T-helper 1 cell treated with Interleukin-12 subunit alpha and Interleukin-12 subunit beta and Interleukin-4 antibody, amounts not matched to agents 30 ng/mL and 1 ng/mL, for 36 hours (primary cell): ENCODE results near the gene CPS1. TPM values are rescaled to one million over a fixed set of nuclear protein-coding genes. Genes with fewer than 3 reads are reported as not detected.

ENCODE experiments used
- intact Hi-C: fragments of 100-400 bp; cut with micrococcal nuclease; formaldehyde crosslinking; loops from one replicate; pipeline ENCODE4 v1.15.1; 2024
- total RNA-seq: library from RNA; stranded (reverse); gene quantifications from 2 replicates; pipeline ENCODE4 v1.2.3, GENCODE V29; 2022

CPS1 gene
- total RNA-seq, 1 donor from 2014 or later = 0.61 TPM

DNA sequence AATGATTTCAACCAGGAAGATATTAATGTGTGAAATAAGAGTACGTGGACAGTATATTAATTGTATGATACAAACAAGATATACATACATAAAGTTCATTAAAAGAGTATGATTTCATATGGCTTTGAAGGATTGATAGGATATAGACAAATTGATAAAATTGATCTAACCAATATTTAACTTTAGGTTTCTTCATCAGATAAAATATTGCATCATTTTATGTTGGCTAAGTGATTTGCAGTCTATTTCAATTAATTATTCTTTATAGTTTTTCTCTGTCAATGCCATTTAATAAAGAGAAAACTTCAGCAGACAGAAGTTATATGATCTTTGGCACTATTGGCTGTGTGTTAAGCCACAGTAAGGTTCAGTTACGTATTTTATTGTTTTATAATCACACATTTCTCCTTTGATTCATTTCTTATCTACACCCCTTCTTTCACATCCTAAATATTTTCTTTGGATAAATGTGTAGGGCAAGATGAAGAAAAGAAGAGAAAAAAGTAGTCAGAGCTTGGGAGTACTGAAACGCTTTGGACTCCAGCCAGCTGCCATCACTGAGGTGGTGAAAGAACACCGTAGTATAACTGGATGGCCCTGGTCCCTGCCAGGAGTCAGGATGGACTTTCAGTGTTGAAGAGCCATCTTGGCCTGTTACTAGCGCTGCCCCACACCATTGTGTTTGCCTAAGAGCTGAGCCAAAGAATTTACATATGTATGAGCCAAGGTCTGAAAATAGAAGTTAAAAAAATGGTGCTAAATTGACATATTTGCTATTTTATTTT is 9.8 kb upstream of the CPS1 start:
- intact Hi-C loops = no loop called here

DNA sequence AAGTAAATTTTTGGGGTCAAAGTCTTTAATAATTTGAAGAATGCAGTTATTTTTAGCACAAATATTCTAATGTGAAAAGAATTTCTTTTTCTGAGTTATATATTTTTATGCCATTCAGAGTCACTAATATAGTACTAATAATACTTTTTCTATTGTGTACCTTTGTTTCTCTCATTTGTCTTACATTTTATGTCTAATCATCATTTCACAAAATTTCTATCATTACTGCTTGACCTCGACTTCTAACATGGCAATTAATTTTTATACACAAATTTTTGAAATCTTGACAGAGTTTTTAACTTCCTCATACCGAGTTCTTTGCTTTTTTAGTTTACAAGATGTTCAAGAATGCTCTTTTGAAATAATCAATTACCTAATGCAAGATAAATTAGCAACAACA is 8.4 kb upstream of the CPS1 start:
- intact Hi-C loops = no loop called here

DNA sequence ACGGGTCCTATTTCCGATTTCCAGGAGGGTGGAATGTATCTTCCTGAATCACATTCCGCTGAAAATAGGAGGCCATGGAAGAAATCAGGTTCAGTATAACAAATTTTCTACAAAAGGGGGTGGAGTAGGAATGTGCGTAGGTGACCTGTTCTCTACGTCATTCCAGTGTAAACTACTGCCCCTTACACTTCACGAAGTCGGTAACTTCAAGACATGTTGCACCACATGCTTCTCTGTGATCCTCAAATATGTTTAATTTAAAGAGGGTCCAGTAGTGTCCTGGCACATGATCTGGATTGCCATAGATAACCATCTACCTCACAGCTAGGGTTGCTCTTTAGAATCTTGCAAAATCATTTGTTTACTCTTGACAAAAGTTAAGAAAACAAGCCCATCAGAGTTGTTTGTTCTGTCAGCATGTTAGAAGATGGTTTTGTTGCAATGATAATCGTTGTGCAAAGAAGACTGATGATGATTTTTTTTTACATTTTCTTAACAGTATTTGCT is 7.5 kb upstream of the CPS1 start:
- intact Hi-C loops = no loop called here

DNA sequence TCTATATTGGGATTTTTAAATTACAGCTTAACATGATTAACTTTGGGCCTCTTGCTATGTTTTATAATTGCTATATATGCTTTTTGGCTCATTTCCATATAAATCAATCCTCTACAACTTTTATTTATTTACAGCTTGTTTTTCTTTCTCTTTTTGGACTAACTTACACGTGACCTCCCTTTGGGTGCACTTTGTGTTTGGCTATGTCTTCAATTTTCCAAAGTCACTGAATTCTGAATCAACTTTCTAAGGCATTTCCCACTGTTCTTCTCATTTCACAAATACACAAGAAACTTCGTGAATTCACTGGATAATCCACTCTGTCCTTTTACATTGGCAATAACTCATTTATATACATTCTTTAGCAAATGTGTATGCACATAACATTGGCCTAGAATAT is 5.4 kb upstream of the CPS1 start:
- intact Hi-C loops = no loop called here

DNA sequence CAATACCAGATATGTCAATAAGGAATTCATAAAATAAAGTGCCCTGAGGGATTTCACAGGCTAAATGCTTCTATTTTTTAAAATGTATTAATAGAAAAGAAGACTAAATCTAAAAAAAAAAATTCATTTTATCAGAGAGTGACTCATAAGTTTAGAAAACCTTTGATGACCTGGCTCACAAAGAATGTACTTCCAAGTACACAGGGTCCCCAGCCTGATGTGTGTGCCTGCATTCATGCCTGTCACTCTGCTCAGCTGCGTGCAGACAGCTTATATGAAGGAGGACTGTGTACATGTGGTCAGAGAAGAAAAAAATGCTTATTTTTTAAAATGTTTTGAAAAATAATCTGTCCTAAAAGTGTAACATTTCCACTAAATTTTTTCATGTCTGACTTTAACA is 3.0 kb upstream of the CPS1 start:
- intact Hi-C loops = no loop called here

DNA sequence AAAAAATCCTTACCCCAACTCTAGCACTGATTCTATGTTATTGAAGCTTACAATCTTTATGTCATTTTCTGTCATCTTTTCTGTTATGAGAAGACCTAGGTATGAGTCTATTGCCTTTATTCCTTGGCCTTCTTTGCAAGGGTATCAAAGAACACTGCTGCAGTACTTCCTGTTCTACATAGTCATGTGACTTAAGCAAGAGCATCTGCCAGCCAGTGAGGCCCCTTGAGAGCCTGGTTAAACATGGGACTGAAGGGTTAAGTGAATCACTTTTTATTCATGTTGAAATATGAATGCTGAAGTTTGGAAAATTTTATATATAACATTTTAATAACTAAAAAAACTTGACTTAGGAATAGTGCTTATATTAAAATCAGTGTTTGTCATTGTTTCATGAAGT is 844 bp upstream of the CPS1 start:
- intact Hi-C loops = no loop called here

DNA sequence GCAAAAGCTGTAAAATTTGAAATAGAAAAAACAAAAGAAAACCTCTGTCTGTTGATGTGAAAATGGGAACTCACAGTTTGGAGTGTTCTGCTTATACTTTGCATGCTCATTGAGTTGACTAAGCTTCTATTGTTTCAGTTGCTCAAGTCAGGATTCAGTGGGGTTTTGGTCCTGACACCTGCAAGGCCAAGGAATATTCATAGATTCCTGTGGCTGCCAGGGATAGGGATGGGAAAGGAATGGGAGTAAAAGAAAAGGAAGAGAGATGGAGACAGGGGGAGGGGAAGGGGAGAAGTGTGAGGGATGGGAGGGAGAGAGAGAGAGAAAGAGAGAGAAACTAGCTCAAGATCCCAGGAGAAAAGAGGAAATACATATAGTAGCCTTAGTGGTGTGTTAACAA is 1.3 kb downstream of the CPS1 start:
- intact Hi-C loops = no loop called here

DNA sequence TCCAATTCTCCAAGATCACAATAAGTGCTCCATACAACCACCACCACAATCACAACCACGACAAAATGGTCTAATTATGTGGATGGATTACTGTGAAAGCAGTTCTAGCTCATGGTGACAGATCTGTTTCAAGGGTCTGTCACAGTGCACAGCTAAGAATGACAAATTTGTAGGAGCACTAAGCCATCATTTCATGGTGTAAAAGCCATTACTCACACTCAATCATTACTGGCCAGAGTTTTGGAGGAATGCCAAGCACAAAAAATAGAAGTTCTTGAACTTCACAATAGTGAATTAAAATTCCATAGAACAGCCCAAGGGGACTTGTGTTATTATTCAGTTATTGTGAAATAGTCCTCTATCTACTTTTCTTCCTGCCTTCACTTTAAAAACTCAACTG is 2.3 kb downstream of the CPS1 start:
- intact Hi-C loops = no loop called here

DNA sequence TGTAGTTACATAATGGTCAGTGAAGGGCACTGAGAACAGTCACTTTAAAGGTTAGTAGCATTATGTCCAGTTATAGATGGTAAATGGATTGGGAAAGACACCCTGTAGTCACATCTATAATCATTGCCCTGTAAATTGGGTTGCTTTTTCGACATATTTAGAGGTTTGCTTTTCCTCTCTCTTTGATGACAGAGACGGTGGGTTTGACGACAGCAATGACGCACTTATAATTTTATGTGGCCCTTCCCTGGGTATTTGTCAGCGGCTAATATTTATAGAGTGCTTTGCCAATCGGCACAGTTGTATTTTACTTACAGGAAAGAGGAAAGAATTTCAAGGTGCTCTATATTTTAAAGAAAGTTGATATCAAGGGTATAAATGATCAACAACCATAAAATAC is 2.8 kb downstream of the CPS1 start:
- intact Hi-C loops = no loop called here

DNA sequence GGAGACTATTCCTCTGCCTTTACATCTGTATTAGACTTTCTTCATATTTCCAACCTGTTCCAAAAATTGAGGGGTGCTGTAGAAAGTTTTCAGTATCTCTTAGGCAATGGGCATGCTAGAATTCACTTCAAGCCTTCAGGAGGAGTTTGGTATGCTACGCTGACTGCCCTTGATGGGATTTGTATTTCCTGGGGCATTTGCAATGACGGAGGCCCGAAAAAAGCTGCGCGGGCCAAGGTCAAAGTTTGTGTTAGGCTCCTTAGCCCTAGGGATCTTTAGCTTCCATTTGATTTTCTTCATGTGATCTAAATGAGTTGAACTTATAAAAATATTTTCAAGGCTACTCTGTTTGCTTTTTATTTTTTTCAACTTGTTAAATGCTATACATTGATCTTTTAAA is 5.1 kb downstream of the CPS1 start:
- intact Hi-C loops = no loop called here

DNA sequence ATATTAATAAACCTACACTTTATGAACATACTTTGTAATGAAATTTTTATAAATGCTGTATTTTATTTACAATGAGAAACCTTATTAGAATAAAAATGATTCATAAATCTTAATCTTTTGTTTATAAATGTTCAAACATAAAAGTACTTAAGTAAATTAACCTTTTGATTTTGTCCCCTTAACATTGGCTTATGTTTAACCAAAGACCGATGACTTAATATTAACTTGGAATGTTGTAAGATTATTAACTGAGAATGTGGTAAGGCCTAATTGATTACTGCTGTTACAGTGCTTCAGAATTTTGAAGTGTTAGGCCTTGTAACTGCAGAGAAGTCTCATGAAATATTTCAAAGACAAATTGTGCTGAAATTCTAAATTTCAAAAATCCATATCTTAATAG is 5.7 kb downstream of the CPS1 start:
- intact Hi-C loops = no loop called here

DNA sequence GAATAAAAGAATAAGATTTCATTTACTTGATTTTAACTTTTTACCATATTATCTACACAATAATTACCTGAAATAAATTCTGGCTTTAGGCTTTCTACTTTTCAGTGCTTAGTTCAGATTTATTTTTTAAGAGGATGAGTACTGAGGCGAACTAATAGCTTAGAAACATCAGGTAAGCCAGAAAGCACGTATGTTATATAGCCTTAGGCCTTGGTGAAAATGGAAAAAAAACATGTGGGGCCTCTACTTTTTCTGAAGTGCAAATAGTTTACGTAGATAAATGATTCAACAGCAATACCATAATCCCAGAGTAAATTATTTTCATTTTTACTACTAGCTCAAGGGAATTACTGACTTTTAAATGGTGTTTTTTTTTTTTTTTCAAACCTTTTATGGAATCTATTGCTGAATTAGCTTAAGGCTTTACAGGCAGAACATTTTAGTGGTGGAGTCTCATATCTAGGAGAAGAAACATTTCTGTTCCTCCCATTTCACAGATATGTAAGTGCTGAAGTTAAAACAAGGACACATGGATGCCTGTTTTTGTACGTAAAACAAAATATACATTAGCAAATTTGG is 6.2 kb downstream of the CPS1 start:
- intact Hi-C loops = no loop called here

DNA sequence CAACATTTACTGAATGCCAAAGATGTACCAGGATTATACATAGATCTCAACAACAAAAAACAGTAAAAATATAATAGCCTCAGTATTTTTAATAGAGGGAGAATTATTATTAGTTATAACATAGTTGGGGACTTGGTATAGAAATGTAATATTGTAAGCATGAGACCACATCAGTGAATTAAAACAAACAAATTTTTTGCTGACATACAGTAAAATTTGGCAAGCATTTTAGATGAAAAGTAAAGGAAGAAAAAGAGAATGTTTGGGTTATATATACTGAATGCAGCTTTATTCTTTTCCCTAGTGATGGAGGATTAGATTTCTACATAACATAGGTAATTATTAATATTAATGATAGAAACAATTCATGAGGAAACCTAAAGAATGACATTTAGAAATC is 10.9 kb downstream of the CPS1 start:
- intact Hi-C loops = no loop called here

DNA sequence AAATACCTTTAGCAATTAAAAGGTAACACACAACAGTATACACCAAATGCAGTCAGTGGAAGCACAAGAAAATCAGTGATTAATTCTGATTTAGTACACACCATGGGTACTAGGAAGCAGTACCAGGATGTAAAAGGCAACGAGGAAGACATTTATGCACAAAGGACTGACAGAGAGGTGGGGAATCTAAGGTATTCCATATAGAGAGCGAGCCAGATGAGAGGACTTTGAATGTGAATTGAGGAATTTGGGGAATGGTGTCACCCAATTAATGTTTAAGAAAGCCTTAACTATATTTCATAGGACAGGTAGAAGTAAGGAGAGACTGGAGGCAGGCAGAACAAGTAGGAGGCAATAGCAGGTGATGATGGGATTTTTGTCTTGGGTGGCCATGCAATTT is 11.7 kb downstream of the CPS1 start:
- intact Hi-C loops = no loop called here

DNA sequence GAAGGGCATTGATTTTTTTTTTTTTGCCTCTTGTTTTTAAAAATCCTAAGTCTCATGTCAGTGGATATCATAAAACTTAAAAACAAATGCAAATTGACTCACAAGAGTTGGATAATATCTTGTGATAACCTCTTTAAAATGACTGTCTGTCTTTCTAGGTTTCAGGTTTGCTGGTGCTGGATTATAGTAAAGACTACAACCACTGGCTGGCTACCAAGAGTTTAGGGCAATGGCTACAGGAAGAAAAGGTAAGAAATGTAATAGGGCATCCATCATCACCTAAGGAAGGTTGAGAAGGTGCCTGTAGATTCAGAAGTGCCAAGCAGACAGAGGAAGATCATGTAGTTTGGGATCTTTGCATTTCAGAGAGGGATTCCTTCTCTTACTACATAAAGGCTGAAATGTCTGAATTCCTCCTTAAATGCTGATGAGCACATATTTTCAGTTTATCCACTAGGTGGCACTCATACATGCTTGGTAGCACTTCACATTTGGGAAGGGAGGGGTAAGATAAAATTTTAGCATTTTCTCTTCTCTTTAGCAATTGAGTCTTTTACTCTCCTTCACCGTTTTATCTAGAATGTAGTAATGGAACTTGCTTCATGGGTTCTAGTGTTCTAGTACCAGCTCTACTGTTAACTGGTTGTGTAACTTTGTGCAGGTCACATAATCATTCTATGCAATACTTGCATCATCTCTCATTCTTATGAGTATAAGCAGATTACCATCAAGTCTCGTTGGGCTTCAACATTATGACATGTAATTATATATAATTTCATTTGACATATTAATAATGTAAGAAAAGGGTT is 21.1 kb downstream of the CPS1 start:
- intact Hi-C loops = loop anchor here (1.0 kb wide), 3 partner anchors 458 to 1990 kb away; no protein-coding TSS in a partner anchor

DNA sequence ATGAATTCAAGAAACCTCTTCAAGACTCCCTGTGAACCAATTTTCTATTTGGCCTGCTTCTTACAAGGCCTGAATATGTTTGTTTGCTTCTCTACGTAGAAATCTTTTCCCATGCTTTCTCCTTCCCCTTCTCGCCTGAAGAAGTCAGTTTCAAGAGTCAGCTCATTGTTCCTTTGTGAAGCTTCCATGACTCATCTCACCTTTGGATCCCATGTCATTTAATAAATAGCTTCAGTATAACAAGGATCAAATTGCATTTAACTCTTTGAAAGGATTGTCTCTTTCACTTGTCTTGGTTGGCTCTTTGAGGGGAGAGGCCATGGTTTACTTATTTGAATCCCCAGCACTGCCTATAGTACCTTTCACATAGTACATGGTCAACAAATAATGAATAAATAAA is 28.4 kb downstream of the CPS1 start:
- intact Hi-C loops = no loop called here

DNA sequence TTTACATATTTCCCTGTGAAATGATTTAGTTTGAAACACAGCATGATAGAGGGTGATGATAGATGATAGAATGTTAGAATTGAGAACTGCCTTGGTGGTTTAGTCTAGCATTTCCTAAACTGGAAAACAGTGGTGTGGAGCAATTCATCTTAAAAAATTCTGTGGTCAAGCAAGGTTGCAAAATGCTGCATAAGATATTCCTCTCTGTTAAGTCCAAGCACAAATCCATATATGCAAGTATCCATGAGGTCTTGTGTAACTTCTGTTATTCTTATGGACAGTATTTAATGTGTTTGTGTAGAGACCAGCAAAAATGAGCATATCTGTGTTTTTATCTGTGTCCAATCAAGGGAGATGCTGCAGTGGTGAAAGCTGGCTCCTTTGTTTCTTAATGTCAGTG is 30.0 kb downstream of the CPS1 start:
- intact Hi-C loops = no loop called here

DNA sequence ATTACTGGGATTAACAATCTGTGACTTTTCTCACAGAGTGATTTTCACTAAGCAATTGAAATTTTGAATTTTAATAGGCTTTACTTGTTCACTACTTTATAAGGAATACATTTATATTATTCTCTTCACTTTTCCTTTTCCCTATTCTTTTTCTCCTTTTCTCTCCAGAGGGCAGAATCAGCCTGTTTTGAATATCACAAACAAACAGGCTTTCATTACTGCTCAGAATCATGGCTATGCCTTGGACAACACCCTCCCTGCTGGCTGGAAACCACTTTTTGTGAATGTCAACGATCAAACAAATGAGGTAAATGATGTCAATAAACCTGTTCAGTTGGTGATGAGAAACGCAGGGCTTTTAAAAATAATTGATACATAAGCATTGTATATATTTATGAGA is 35.3 kb downstream of the CPS1 start:
- intact Hi-C loops = no loop called here

DNA sequence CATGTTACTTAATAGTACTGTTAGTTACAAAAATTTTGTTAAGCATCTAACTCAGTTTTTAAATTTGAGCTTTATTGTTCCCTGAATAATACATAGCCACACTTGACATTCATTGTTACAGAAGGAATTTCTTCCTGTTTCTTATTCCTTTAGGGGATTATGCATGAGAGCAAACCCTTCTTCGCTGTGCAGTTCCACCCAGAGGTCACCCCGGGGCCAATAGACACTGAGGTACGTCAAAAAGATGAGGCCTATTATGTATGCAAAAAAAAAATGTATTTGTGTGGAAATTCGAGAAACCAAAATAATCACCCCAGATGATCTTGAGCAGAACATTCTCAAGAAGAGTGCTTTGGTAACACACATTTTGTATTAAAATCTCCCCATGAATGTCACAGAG is 36.3 kb downstream of the CPS1 start:
- intact Hi-C loops = no loop called here

DNA sequence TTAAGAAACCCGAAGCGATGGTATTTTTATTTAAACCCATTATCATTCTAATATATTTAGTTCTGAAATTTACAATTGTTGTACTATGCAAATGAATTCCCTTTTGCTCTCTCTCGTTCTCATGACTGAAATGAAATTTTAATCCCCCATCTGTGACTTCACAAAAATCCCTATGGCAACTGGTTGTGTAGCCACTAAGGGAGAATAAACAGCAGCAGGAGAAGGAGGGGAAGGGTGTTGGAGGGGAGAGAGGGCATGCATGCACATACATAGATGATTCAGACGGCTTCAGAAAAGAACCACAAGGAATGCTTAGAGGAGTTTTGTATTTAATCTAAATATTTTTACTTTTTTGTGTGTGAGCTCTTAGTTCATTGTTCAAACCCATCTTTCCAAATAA is 36.8 kb downstream of the CPS1 start:
- intact Hi-C loops = no loop called here

DNA sequence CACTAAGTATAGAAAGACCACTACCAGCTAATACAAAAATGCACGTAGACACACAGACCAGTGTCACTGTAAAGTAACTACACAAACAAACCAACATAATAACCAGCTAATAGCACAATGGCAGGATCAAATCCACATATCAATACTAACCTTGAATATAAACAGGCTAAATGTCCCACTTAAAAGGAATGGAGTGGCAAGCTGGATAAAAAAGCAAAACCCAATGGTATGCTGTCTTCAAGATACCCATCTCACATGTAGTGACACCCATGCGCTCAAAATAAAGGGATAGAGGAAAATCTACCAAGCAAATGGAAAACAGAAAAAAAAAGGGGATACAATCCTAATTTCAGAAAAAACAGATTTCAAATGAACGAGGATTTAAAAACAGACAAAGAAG is 41.8 kb downstream of the CPS1 start:
- intact Hi-C loops = no loop called here

DNA sequence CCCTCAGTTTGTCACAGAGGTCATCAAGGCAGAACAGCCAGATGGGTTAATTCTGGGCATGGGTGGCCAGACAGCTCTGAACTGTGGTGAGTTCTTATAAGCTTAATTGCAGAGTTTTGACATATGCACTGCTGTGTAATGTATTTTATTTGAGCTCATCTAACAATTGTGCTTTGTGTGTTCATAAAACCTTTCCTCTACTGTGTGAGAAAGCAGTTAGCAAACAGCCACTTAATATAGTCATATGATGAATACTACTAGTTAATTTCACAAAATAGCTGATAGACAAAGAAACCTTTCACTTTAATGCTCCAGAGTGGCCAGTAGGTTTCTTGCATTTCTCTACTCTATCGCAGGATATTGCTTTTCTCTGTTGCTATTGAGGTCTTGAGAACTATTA is 43.1 kb downstream of the CPS1 start:
- intact Hi-C loops = no loop called here
